ENCODE data around the gene CYP46A1.
"Not testable (repeated sequence)": the region's sequence is repeated elsewhere in the genome, so short reads cannot be mapped to it uniquely, and the experiment has no call there.

CYP46A1 gene

GRCh38 chr14:99683619-99684409 is at the start of gene CYP46A1:
Gene CYP46A1 (plus strand): TSS chr14:99684298. CDS start chr14:99684418, 120 bp downstream.
- DNase-seq (ENCODE audit: low read depth, low spot score), result peak; percentile 96
- Histone ChIP-seq H3K4me1 (ENCODE audit: control insufficient read depth, insufficient read depth, low read length) (peaks cover 4% of the 10 kb centered on the region), H3K27ac (ENCODE audit: low read length) (no peak within 1 kb of the TSS), H3K4me3 (ENCODE audit: low read length) (peak within 1 kb of the TSS; percentile 89), H3K27me3 (ENCODE audit: control insufficient read depth, insufficient read depth, low read length) (no peaks in the 10 kb centered on the region), H3K36me3 (ENCODE audit: control insufficient read depth, insufficient read depth, low read length) (no peaks in the 10 kb centered on the region), H3K9me3 (ENCODE audit: control insufficient read depth, insufficient read depth, low read length) (no peaks in the 10 kb centered on the region)
- WGBS (ENCODE audit: insufficient coverage, insufficient read length), result no CpG with 5 or more reads among the region's 83 CpGs

- Histone ChIP-seq H3K27me3 (ENCODE audit: control insufficient read depth, insufficient read depth, low read length) (no peaks in the 10 kb centered on the region), H3K9me3 (ENCODE audit: control insufficient read depth, insufficient read depth, low read length) (no peaks in the 10 kb centered on the region), H3K4me3 (ENCODE audit: low read length) (no peak overlapping the region), H3K36me3 (ENCODE audit: control insufficient read depth, insufficient read depth, low read length) (no peaks in the 10 kb centered on the region), H3K27ac (ENCODE audit: low read length) (no peak overlapping the region), H3K4me1 (ENCODE audit: control insufficient read depth, insufficient read depth, low read length) (no peaks in the 10 kb centered on the region)
- no peak for DNase-seq (ENCODE audit: low read depth, low spot score)
- WGBS (ENCODE audit: insufficient coverage, insufficient read length), result no CpG with 5 or more reads among the region's 10 CpGs
These were observed 49.7 kb upstream of the CYP46A1 start for GRCh38 chr14:99634443-99634842.

- Histone ChIP-seq H3K9me3 (ENCODE audit: control insufficient read depth, insufficient read depth, low read length) (no peaks in the 10 kb centered on the region), H3K27me3 (ENCODE audit: control insufficient read depth, insufficient read depth, low read length) (no peaks in the 10 kb centered on the region), H3K4me1 (ENCODE audit: control insufficient read depth, insufficient read depth, low read length) (no peaks in the 10 kb centered on the region), H3K36me3 (ENCODE audit: control insufficient read depth, insufficient read depth, low read length) (no peaks in the 10 kb centered on the region), H3K27ac (ENCODE audit: low read length) (no peak overlapping the region), H3K4me3 (ENCODE audit: low read length) (no peak overlapping the region)
- WGBS (ENCODE audit: insufficient coverage, insufficient read length), result no CpG with 5 or more reads among the region's 8 CpGs
- no peak for DNase-seq (ENCODE audit: low read depth, low spot score)
These were observed 49.0 kb upstream of the CYP46A1 start for GRCh38 chr14:99635116-99635515.

GRCh38 chr14:99636487-99636886 is 47.6 kb upstream of the CYP46A1 start:
- no peaks in the 10 kb centered on the region for H3K9me3 ChIP-seq (ENCODE audit: control insufficient read depth, insufficient read depth, low read length)
- no peak overlapping the region for H3K4me3 ChIP-seq (ENCODE audit: low read length)
- WGBS (ENCODE audit: insufficient coverage, insufficient read length), result no CpG with 5 or more reads among the region's 5 CpGs
- no peaks in the 10 kb centered on the region for H3K36me3 ChIP-seq (ENCODE audit: control insufficient read depth, insufficient read depth, low read length)
- DNase-seq (ENCODE audit: low read depth, low spot score), result no peak
- H3K27me3 ChIP-seq (ENCODE audit: control insufficient read depth, insufficient read depth, low read length), result no peaks in the 10 kb centered on the region
- no peaks in the 10 kb centered on the region for H3K4me1 ChIP-seq (ENCODE audit: control insufficient read depth, insufficient read depth, low read length)
- no peak overlapping the region for H3K27ac ChIP-seq (ENCODE audit: low read length)

GRCh38 chr14:99637624-99638023 is 46.5 kb upstream of the CYP46A1 start:
- H3K4me1 ChIP-seq (ENCODE audit: control insufficient read depth, insufficient read depth, low read length), result no peaks in the 10 kb centered on the region
- no peaks in the 10 kb centered on the region for H3K9me3 ChIP-seq (ENCODE audit: control insufficient read depth, insufficient read depth, low read length)
- H3K4me3 ChIP-seq (ENCODE audit: low read length), result no peak overlapping the region
- H3K27ac ChIP-seq (ENCODE audit: low read length), result no peak overlapping the region
- WGBS (ENCODE audit: insufficient coverage, insufficient read length), result no CpG with 5 or more reads among the region's 7 CpGs
- no peak for DNase-seq (ENCODE audit: low read depth, low spot score)
- H3K27me3 ChIP-seq (ENCODE audit: control insufficient read depth, insufficient read depth, low read length), result no peaks in the 10 kb centered on the region
- no peaks in the 10 kb centered on the region for H3K36me3 ChIP-seq (ENCODE audit: control insufficient read depth, insufficient read depth, low read length)

GRCh38 chr14:99642771-99643170 is 41.3 kb upstream of the CYP46A1 start:
- not testable (repeated sequence) for H3K9me3 ChIP-seq (ENCODE audit: control insufficient read depth, insufficient read depth, low read length); H3K27ac ChIP-seq (ENCODE audit: low read length); H3K36me3 ChIP-seq (ENCODE audit: control insufficient read depth, insufficient read depth, low read length); DNase-seq (ENCODE audit: low read depth, low spot score); H3K4me1 ChIP-seq (ENCODE audit: control insufficient read depth, insufficient read depth, low read length); H3K4me3 ChIP-seq (ENCODE audit: low read length); H3K27me3 ChIP-seq (ENCODE audit: control insufficient read depth, insufficient read depth, low read length)
- WGBS (ENCODE audit: insufficient coverage, insufficient read length), result no CpG with 5 or more reads among the region's 5 CpGs

- H3K27ac ChIP-seq (ENCODE audit: low read length), result no peak overlapping the region
- H3K9me3 ChIP-seq (ENCODE audit: control insufficient read depth, insufficient read depth, low read length), result no peaks in the 10 kb centered on the region
- H3K27me3 ChIP-seq (ENCODE audit: control insufficient read depth, insufficient read depth, low read length), result peaks cover 5% of the 10 kb centered on the region; the same call in 1 of the 2 replicates
- no CpG with 5 or more reads among the region's 6 CpGs for WGBS (ENCODE audit: insufficient coverage, insufficient read length)
- H3K4me3 ChIP-seq (ENCODE audit: low read length), result no peak overlapping the region
- peaks cover 4% of the 10 kb centered on the region for H3K4me1 ChIP-seq (ENCODE audit: control insufficient read depth, insufficient read depth, low read length)
- no peaks in the 10 kb centered on the region for H3K36me3 ChIP-seq (ENCODE audit: control insufficient read depth, insufficient read depth, low read length)
- DNase-seq (ENCODE audit: low read depth, low spot score), result no peak
These were observed 40.8 kb upstream of the CYP46A1 start for GRCh38 chr14:99643343-99643742.

GRCh38 chr14:99644035-99644587 is 40.0 kb upstream of the CYP46A1 start:
- peaks cover 4% of the 10 kb centered on the region for H3K4me1 ChIP-seq (ENCODE audit: control insufficient read depth, insufficient read depth, low read length)
- WGBS (ENCODE audit: insufficient coverage, insufficient read length), result no CpG with 5 or more reads among the region's 11 CpGs

GRCh38 chr14:99644723-99645544 is 39.2 kb upstream of the CYP46A1 start, which contains the start of gene HHIPL1:
Gene HHIPL1 (plus strand): TSS chr14:99645129. CDS start chr14:99645208, 79 bp downstream.
- no peaks in the 10 kb centered on the region for H3K9me3 ChIP-seq (ENCODE audit: control insufficient read depth, insufficient read depth, low read length)
- WGBS (ENCODE audit: insufficient coverage, insufficient read length), result no CpG with 5 or more reads among the region's 91 CpGs
- H3K4me1 ChIP-seq (ENCODE audit: control insufficient read depth, insufficient read depth, low read length), result peaks cover 4% of the 10 kb centered on the region
- peak within 1 kb of the TSS; percentile 49 for H3K4me3 ChIP-seq (ENCODE audit: low read length)
- peaks cover 5% of the 10 kb centered on the region; the same call in 1 of the 2 replicates for H3K27me3 ChIP-seq (ENCODE audit: control insufficient read depth, insufficient read depth, low read length)
- H3K27ac ChIP-seq (ENCODE audit: low read length), result no peak within 1 kb of the TSS
- no peak for DNase-seq (ENCODE audit: low read depth, low spot score)
- H3K36me3 ChIP-seq (ENCODE audit: control insufficient read depth, insufficient read depth, low read length), result no peaks in the 10 kb centered on the region

More at GRCh38 chr14:99644035-99644587, 40.0 kb upstream of the CYP46A1 start:
- no peaks in the 10 kb centered on the region for H3K36me3 ChIP-seq (ENCODE audit: control insufficient read depth, insufficient read depth, low read length)
- no peak for DNase-seq (ENCODE audit: low read depth, low spot score)
- H3K4me3 ChIP-seq (ENCODE audit: low read length), result peak overlapping the region; percentile 49; the same call in 1 of the 2 replicates
- no peak overlapping the region for H3K27ac ChIP-seq (ENCODE audit: low read length)
- peaks cover 5% of the 10 kb centered on the region; the same call in 1 of the 2 replicates for H3K27me3 ChIP-seq (ENCODE audit: control insufficient read depth, insufficient read depth, low read length)
- H3K9me3 ChIP-seq (ENCODE audit: control insufficient read depth, insufficient read depth, low read length), result no peaks in the 10 kb centered on the region
